ENCODE measurements around the gene LPCAT2. TPM values are rescaled to one million over a fixed set of nuclear protein-coding genes. Genes with fewer than 3 reads are reported as not detected.

Gene LPCAT2
- total and polyA plus RNA-seq, 8 donors = 16.0 to 30.9 (median 22.9) TPM

DNA sequence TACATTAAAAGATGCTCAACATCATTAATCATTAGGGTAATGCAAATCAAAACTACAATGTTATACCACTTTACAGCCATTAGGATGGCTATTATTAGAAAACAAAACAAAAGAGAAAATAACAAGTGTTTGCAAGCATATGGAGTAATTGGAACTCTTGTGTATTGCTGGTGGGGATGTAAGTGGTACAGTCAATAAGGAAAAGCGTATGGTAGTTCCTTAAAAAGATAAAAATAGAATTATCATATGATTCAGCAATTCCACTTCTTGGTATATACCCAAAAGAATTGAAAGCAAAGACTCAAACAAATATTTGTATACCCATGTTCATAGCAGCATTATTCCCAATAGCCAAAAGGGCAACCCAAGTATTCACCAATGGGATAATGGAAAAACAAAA lies 56.2 kb downstream of the LPCAT2 start:
- intact Hi-C loops (cut with DNase I) = no loop called here
- Histone ChIP-seq H3K4me3 (no peak overlapping the region), H3K4me1 (peaks cover 12 to 39% of the 10 kb centered on the region in 2 donors), H3K27ac (no peak overlapping the region), H3K27me3 (no peaks in the 10 kb centered on the region), H3K9me3 (no peaks in the 10 kb centered on the region), H3K36me3 (no peaks in the 10 kb centered on the region)
- no peak for ATAC-seq
- DNase-seq = no peak
- TF ChIP-seq, protein P1, sequence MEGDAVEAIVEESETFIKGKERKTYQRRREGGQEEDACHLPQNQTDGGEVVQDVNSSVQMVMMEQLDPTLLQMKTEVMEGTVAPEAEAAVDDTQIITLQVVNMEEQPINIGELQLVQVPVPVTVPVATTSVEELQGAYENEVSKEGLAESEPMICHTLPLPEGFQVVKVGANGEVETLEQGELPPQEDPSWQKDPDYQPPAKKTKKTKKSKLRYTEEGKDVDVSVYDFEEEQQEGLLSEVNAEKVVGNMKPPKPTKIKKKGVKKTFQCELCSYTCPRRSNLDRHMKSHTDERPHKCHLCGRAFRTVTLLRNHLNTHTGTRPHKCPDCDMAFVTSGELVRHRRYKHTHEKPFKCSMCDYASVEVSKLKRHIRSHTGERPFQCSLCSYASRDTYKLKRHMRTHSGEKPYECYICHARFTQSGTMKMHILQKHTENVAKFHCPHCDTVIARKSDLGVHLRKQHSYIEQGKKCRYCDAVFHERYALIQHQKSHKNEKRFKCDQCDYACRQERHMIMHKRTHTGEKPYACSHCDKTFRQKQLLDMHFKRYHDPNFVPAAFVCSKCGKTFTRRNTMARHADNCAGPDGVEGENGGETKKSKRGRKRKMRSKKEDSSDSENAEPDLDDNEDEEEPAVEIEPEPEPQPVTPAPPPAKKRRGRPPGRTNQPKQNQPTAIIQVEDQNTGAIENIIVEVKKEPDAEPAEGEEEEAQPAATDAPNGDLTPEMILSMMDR (IDR thresholded peaks at IDR 0.05) = no peak

DNA sequence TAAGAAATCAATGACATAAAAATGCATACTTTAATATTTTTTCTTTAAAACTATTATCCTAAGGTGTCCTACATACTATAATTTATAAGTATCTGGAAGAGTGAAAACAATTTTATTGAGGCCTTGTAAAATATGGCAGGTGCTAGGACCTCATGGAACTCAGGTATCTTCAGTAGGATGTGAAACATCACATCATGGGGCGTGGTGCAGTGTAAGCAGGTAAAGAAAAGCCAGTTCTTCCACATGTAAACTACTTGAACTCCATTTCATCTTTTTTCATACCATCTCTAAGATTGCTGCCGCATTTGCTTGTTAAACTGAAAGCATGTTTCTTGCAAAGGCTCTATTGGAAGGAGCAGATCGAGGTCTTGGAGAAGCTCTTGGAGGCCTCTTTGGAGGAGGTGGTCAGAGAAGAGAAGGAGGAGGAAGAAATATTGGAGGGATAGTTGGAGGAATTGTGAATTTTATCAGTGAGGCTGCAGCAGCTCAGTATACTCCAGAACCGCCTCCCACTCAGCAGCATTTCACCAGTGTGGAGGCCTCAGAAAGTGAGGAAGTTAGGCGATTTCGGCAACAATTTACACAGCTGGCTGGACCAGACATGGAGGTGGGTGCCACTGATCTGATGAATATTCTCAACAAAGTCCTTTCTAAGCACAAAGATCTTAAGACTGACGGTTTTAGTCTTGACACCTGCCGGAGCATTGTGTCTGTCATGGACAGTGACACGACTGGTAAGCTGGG lies 57.7 kb downstream of the LPCAT2 start, which contains the start of gene CAPNS2:
TSS of gene CAPNS2 (plus strand) at position 253 of the 744 bp plus-strand sequence. CDS start at position 326, 73 bp downstream.
- H3K27ac ChIP-seq = peak within 1 kb of the TSS in 1 of 2 donors; percentile 45
- intact Hi-C loops (cut with DNase I) = no loop called here
- no peaks in the 10 kb centered on the region for H3K36me3 ChIP-seq
- DNase-seq = no peak
- TF ChIP-seq, protein P1 (IDR thresholded peaks at IDR 0.05) = no peak
- H3K4me1 ChIP-seq = peaks cover 12 to 39% of the 10 kb centered on the region in 2 donors
- peak; percentile 36 for ATAC-seq
- no peaks in the 10 kb centered on the region for H3K9me3 ChIP-seq
- no peak within 1 kb of the TSS for H3K4me3 ChIP-seq
- H3K27me3 ChIP-seq = no peaks in the 10 kb centered on the region

DNA sequence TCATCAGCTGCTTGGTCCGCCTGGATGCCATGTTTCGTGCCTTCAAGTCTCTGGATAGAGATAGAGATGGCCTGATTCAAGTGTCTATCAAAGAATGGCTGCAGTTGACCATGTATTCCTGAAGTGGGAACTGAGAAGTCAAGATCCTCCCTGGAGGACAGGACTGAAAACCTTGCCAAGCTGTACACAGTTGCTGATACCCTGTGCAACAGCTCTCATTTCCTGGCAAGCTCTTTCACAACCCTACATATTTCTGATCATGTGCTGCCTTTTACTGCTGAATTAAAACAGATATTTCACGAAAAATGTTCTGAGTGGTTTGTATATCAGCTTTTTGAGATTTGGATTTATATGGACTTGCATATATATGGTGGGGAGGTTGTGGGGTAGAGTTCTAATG lies 58.5 kb downstream of the LPCAT2 start:
- intact Hi-C loops (cut with DNase I) = no loop called here
- H3K4me1 ChIP-seq = peaks cover 12 to 39% of the 10 kb centered on the region in 2 donors
- H3K27ac ChIP-seq = peak overlapping the region in 1 of 2 donors; percentile 45
- ATAC-seq (peak; percentile 80), DNase-seq (peak in 2 of 4 donors; percentile 29 to 34)
- no peak overlapping the region for H3K4me3 ChIP-seq
- H3K27me3 ChIP-seq = no peaks in the 10 kb centered on the region
- TF ChIP-seq, protein P1 (IDR thresholded peaks at IDR 0.05) = no peak
- no peaks in the 10 kb centered on the region for H3K9me3 ChIP-seq
- no peaks in the 10 kb centered on the region for H3K36me3 ChIP-seq

DNA sequence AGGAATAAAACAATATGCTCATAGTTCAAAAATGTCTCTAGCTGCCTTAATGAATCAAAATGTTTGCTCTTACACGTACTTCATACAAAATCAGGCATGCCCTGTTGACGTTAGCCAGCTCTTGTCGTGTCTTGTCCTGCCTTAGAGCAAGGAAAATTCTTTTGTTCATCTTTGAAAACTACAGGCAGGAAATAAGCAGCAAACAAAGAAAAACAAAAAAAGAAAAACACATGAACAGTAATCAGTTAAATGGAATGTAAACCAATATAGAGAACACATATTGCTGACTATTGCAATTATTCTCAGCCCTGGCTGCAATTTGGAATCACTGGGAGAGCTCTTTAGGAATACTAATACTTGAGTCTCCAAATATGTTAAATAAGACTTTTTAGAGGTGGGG lies 59.3 kb downstream of the LPCAT2 start:
- Histone ChIP-seq H3K4me3 (no peak overlapping the region), H3K27ac (peak overlapping the region in 1 of 2 donors; percentile 42), H3K36me3 (no peaks in the 10 kb centered on the region), H3K27me3 (no peaks in the 10 kb centered on the region), H3K9me3 (no peaks in the 10 kb centered on the region), H3K4me1 (peaks cover 12 to 39% of the 10 kb centered on the region in 2 donors)
- intact Hi-C loops (cut with DNase I) = no loop called here
- TF ChIP-seq, protein P1 (IDR thresholded peaks at IDR 0.05) = no peak
- peak; percentile 42 for ATAC-seq
- no peak for DNase-seq

DNA sequence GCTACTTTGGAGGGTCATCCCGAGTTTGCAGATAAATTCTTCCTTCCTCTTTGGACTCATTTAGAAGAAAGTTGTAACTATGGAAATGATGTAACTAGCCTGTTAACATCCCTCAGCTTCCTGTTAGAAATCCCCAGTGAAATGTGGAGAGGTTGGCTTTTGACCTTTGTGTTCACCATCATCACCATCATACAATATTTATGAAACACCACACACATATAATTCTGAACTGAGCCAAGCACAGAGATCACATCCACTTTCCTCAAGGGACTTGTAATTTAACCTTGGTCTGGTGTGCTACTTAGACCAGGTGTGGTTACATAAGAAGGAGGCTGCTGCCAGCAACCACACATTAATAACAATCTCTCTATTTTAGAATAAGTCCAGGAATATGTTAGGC lies 60.2 kb downstream of the LPCAT2 start:
- ATAC-seq (peak; percentile 39), DNase-seq (no peak)
- Histone ChIP-seq H3K9me3 (no peaks in the 10 kb centered on the region), H3K36me3 (no peaks in the 10 kb centered on the region), H3K4me3 (no peak overlapping the region), H3K27me3 (no peaks in the 10 kb centered on the region), H3K27ac (peak overlapping the region in 1 of 2 donors; percentile 42), H3K4me1 (peaks cover 12 to 39% of the 10 kb centered on the region in 2 donors)
- intact Hi-C loops (cut with DNase I) = no loop called here
- TF ChIP-seq, protein P1 (IDR thresholded peaks at IDR 0.05) = no peak

Data from left lung (tissue), 10 donors.